Calu3 (cell line): ENCODE measurements around the gene ADAM15. TPM values are rescaled to one million over a fixed set of nuclear protein-coding genes. Genes with fewer than 3 reads are reported as not detected.

Source experiments
- BruUV-seq: library from RNA; stranded (reverse); fragments of 400-500 nt; replicated peaks from 2 replicates; lab custom pipeline; 2021; lab: Mats Ljungman, UMichigan
- CTCF ChIA-PET: fragments of 300-600 bp; sonication (Branson Sonifier 250); formaldehyde crosslinking; loops from one replicate; lab custom pipeline; 2022; ENCODE audit warnings: antibody characterized with exemption; lab: Charles Lee
- DNase-seq: peaks from one replicate; pipeline ENCODE4 v3.0.0; 2022
- H3K27ac Mint-ChIP-seq: one replicate; pipeline ENCODE4 v1.8.0; 2022; ENCODE audit warnings: mixed read lengths; ENCODE audit not compliant: unreplicated experiment
- H3K27me3 Mint-ChIP-seq: one replicate; pipeline ENCODE4 v1.8.0; 2022; ENCODE audit warnings: mixed read lengths; ENCODE audit not compliant: unreplicated experiment
- H3K36me3 Mint-ChIP-seq: one replicate; pipeline ENCODE4 v1.8.0; 2022; ENCODE audit warnings: mild to moderate bottlenecking, moderate library complexity, mixed read lengths; ENCODE audit not compliant: insufficient read depth, unreplicated experiment
- H3K4me1 Mint-ChIP-seq: one replicate; pipeline ENCODE4 v1.8.0; 2022; ENCODE audit warnings: mild to moderate bottlenecking, low read depth, mixed read lengths; ENCODE audit not compliant: unreplicated experiment
- H3K4me3 Mint-ChIP-seq: one replicate; pipeline ENCODE4 v1.8.0; 2022; ENCODE audit warnings: mild to moderate bottlenecking, low read depth, moderate library complexity, mixed read lengths; ENCODE audit not compliant: unreplicated experiment
- H3K9me3 Mint-ChIP-seq: one replicate; pipeline ENCODE4 v1.8.0; 2022; ENCODE audit warnings: low read depth, mixed read lengths; ENCODE audit not compliant: unreplicated experiment
- CTCF ChIP-seq: fragments of 200-600 bp; IDR thresholded peaks from one replicate; pipeline ENCODE4 v1.8.0; 2022; ENCODE audit warnings: antibody characterized with exemption; ENCODE audit not compliant: unreplicated experiment
- intact Hi-C: fragments of 100-400 bp; cut with micrococcal nuclease; formaldehyde crosslinking; loops from one replicate; pipeline ENCODE4 v1.10.0; 2022; ENCODE audit not compliant: unreplicated experiment
- total RNA-seq: library from RNA; stranded (reverse); gene quantifications from 2 replicates; pipeline ENCODE4 v1.2.3, GENCODE V29; 2022

ADAM15 gene
- total RNA-seq, 1 experiment from 2014 or later, result 99.1 TPM

DNA sequence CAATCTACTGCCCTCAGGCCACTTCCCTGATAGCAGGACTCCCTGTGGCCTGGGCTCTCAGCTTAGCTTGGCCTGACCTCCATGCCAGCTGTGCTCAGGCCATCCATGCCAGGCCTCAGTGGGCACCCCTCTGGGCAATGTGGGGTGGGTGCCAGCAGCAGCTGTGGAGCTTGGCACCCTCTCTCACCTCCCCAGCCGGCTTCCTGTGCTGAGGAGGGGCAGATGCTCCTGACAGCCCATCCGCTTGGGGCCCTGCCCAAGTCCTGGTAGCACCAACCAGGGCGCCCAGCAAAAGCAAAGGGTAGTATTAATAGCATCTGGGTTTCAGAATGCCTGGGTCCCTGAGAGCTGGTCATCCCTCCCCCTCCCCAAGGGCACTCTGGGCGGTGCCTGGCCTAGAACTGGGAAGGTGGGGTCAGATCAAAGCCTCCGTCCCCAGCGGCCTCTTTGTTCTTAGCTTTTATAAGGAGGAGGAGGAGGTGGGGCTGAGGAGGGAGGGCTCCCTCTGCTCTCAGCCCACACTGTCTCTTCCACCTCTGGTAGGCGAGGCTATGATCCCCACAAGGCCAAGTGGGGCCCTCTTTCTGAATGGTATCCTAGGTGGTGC lies 18.5 kb downstream of the ADAM15 start:
- CTCF ChIA-PET, result interaction anchor here (0.6 to 2.0 kb wide), 4 partner anchors 11 to 74 kb away, joined by 3 to 15 read pairs (median 6); partner anchors contain the start of gene ADAM15
- Mint-ChIP-seq H3K27me3 (peaks cover 37% of the 10 kb centered on the region), H3K4me1 (peaks cover 22% of the 10 kb centered on the region), H3K27ac (no peak overlapping the region), H3K9me3 (no peaks in the 10 kb centered on the region), H3K36me3 (peaks cover 41% of the 10 kb centered on the region), H3K4me3 (peak overlapping the region; percentile 31)
- BruUV-seq, result no TSS peak
- DNase-seq, result no peak
- no peak for TF ChIP-seq CTCF
- intact Hi-C loops, result loop anchor here (10.0 kb wide), 2 partner anchors 305 to 395 kb away; no protein-coding TSS in a partner anchor

GRCh38 chr1:155070158-155070621 lies 19.1 kb downstream of the ADAM15 start:
- BruUV-seq, result no TSS peak
- H3K36me3 Mint-ChIP-seq, result peaks cover 39% of the 10 kb centered on the region
- CTCF ChIA-PET, result interaction anchor here (0.7 to 2.0 kb wide), 4 partner anchors 11 to 69 kb away, joined by 3 to 15 read pairs (median 4); partner anchors contain the start of gene ADAM15

GRCh38 chr1:155070721-155071569 lies 19.8 kb downstream of the ADAM15 start:
- TF ChIP-seq CTCF, result peak; percentile 71
- Mint-ChIP-seq H3K27ac (peak overlapping the region; percentile 17), H3K4me3 (peak overlapping the region; percentile 31), H3K4me1 (peaks cover 18% of the 10 kb centered on the region), H3K27me3 (peaks cover 50% of the 10 kb centered on the region), H3K36me3 (peaks cover 38% of the 10 kb centered on the region), H3K9me3 (no peaks in the 10 kb centered on the region)
- DNase-seq, result peak; percentile 87
- CTCF ChIA-PET, result interaction anchor here (0.7 to 2.0 kb wide), 3 partner anchors 10 to 70 kb away, joined by 3 to 15 read pairs (median 6); no protein-coding TSS in a partner anchor
- intact Hi-C loops, result no loop called here
- BruUV-seq, result no TSS peak

More at GRCh38 chr1:155070158-155070621, 19.1 kb downstream of the ADAM15 start:
- DNase-seq, result no peak
- TF ChIP-seq CTCF, result no peak
- Mint-ChIP-seq H3K4me3 (peak overlapping the region; percentile 31), H3K9me3 (no peaks in the 10 kb centered on the region), H3K27me3 (peaks cover 43% of the 10 kb centered on the region), H3K27ac (no peak overlapping the region), H3K4me1 (peaks cover 18% of the 10 kb centered on the region)
- intact Hi-C loops, result no loop called here

DNA sequence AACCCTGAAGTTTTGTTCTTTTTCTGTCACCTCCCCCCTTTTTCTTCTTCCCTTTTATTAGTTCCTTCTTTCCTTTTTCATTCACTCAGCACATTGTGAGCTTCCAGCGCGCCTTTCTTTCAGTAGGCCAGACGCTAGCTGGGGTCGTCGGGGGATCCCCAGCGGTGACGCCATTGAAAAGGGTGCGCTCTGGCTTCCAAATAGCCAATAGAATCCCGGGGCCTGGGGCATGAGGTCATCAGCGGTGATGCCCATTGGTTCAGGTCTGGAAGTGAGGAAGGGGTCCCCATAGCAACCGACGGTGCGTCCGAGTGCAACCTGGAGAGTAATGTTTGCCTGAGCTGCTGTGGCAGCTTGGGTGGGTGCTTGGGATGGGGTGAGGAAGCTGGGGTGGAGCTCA lies 20.6 kb downstream of the ADAM15 start:
- intact Hi-C loops, result no loop called here
- no TSS peak for BruUV-seq
- no peaks in the 10 kb centered on the region for H3K9me3 Mint-ChIP-seq
- no peak for DNase-seq
- CTCF ChIA-PET, result no interaction called here
- H3K27me3 Mint-ChIP-seq, result peaks cover 53% of the 10 kb centered on the region
- H3K27ac Mint-ChIP-seq, result peak overlapping the region; percentile 17
- peak overlapping the region; percentile 31 for H3K4me3 Mint-ChIP-seq
- H3K36me3 Mint-ChIP-seq, result peaks cover 34% of the 10 kb centered on the region
- H3K4me1 Mint-ChIP-seq, result peaks cover 18% of the 10 kb centered on the region
- no peak for TF ChIP-seq CTCF
